GM08714 (cell line): ENCODE data around the gene APP.

Experiments used
- H3K4me3 ChIP-seq: fragments of 200-500 bp; sonication (Bioruptor generic); 2 replicates; pipeline ENCODE4 v1.5.1; 2014; ENCODE audit warnings: mild to moderate bottlenecking, low read length, inconsistent platforms
- ZNF274 ChIP-seq: IDR thresholded peaks from 2 replicates; pipeline ENCODE4 v1.6.1; 2012; ENCODE audit warnings: mild to moderate bottlenecking, low read depth, low read length

APP gene

DNA sequence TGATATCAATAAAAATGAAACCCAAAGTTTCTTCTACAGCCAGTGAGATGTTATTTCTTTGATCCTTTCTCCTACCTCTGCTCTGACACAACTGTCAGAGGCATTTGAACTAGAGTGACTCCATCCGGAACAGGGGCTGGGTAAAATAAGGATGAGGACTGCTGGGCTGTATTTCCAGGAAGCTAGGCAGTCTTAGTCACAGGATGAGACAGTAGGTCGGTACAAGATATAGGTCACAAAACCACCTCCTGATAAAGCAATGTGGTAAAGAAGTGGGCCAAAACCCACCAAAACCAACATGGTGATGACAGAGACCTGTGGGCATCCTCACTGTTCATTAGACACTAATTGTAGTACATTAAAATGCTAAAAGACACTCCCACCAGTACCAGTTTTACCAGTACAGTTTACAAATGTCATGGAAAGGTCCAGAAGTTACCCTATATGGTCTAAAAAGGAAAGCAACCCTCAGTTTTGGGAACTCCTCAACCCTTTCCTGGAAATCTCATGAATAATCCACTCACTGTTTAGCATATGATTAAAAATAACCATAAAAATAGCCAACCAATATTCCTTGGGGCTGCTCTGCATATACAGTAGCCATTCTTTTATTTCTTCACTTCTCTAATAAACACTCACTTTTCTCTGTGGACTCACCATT lies 339.1 kb downstream of the APP start:
- H3K4me3 ChIP-seq, result no peak overlapping the region
- no peak for TF ChIP-seq ZNF274
